HL-60 (cell line): ENCODE data around the gene RBMS3.

Experiments
- POLR2AphosphoS5 ChIP-seq: IDR thresholded peaks from 2 replicates; pipeline ENCODE4 v1.6.1; 2012; ENCODE audit warnings: low read depth
- REST ChIP-seq: IDR thresholded peaks from 2 replicates; pipeline ENCODE4 v1.6.1; 2012; ENCODE audit warnings: low read depth; ENCODE audit not compliant: insufficient replicate concordance
- TF ChIP-seq, protein P1 (sequence below): IDR thresholded peaks from one replicate; pipeline ENCODE4 v1.5.1; 2011; ENCODE audit warnings: low read length, control low read depth, inconsistent platforms; ENCODE audit not compliant: insufficient read depth

- TF ChIP-seq, protein P1, sequence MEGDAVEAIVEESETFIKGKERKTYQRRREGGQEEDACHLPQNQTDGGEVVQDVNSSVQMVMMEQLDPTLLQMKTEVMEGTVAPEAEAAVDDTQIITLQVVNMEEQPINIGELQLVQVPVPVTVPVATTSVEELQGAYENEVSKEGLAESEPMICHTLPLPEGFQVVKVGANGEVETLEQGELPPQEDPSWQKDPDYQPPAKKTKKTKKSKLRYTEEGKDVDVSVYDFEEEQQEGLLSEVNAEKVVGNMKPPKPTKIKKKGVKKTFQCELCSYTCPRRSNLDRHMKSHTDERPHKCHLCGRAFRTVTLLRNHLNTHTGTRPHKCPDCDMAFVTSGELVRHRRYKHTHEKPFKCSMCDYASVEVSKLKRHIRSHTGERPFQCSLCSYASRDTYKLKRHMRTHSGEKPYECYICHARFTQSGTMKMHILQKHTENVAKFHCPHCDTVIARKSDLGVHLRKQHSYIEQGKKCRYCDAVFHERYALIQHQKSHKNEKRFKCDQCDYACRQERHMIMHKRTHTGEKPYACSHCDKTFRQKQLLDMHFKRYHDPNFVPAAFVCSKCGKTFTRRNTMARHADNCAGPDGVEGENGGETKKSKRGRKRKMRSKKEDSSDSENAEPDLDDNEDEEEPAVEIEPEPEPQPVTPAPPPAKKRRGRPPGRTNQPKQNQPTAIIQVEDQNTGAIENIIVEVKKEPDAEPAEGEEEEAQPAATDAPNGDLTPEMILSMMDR, result no peak
- TF ChIP-seq REST (no peak), POLR2AphosphoS5 (no peak)
These were observed 569.8 kb downstream of the RBMS3 start for GRCh38 chr3:29850641-29851040.
